ENCODE results near the gene EFCAB14.
A peak's percentile ranks its signal among the peaks of the same experiment; 100 is the strongest.

GRCh38 chr1:46747683-46748288, 28.9 kb upstream of the EFCAB14 start:
- TF ChIP-seq, protein P1, sequence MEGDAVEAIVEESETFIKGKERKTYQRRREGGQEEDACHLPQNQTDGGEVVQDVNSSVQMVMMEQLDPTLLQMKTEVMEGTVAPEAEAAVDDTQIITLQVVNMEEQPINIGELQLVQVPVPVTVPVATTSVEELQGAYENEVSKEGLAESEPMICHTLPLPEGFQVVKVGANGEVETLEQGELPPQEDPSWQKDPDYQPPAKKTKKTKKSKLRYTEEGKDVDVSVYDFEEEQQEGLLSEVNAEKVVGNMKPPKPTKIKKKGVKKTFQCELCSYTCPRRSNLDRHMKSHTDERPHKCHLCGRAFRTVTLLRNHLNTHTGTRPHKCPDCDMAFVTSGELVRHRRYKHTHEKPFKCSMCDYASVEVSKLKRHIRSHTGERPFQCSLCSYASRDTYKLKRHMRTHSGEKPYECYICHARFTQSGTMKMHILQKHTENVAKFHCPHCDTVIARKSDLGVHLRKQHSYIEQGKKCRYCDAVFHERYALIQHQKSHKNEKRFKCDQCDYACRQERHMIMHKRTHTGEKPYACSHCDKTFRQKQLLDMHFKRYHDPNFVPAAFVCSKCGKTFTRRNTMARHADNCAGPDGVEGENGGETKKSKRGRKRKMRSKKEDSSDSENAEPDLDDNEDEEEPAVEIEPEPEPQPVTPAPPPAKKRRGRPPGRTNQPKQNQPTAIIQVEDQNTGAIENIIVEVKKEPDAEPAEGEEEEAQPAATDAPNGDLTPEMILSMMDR (IDR thresholded peaks at IDR 0.05), result peak in 3 of 4 experiments; percentile 21 to 32 (median 30)
- no peak for TF ChIP-seq POLR2A (IDR thresholded peaks at IDR 0.05)
- TF ChIP-seq POLR2AphosphoS5 (IDR thresholded peaks at IDR 0.05), result no peak
- no peak for TF ChIP-seq EP300 (IDR thresholded peaks at IDR 0.05)

All from sigmoid colon (tissue), 4 donors.